HEK293T (cell line): Measurements from ENCODE around the gene TRIM41.

Experiments used
- BHLHE40 ChIP-seq: fragments of 450-650 bp; IDR thresholded peaks from 2 replicates; pipeline ENCODE4 v1.6.1; 2016; ENCODE audit warnings: mild to moderate bottlenecking, moderate library complexity, borderline replicate concordance
- FOXA1 ChIP-seq: fragments of 450-650 bp; IDR thresholded peaks from 2 replicates; pipeline ENCODE4 v1.6.1; 2016; ENCODE audit warnings: mild to moderate bottlenecking
- FOXK2 ChIP-seq: fragments of 450-650 bp; IDR thresholded peaks from 2 replicates; pipeline ENCODE4 v1.6.1; 2016; ENCODE audit warnings: mild to moderate bottlenecking
- FOXM1 ChIP-seq: fragments of 450-650 bp; IDR thresholded peaks from 2 replicates; pipeline ENCODE4 v1.6.1; 2017; ENCODE audit warnings: mild to moderate bottlenecking, borderline replicate concordance
- HDGF ChIP-seq: fragments of 450-650 bp; IDR thresholded peaks from 2 replicates; pipeline ENCODE4 v1.6.1; 2017; ENCODE audit warnings: antibody characterized with exemption, borderline replicate concordance
- L3MBTL2 ChIP-seq: fragments of 450-650 bp; conservative IDR thresholded peaks from 2 replicates; pipeline ENCODE4 v1.6.1; 2016; ENCODE audit warnings: mild to moderate bottlenecking
- LEF1 ChIP-seq: fragments of 450-650 bp; IDR thresholded peaks from 2 replicates; pipeline ENCODE4 v1.6.1; 2017; ENCODE audit warnings: mild to moderate bottlenecking, borderline replicate concordance
- NFRKB ChIP-seq: fragments of 450-650 bp; IDR thresholded peaks from 2 replicates; pipeline ENCODE4 v1.6.1; 2016; ENCODE audit warnings: mild to moderate bottlenecking, moderate library complexity
- PKNOX1 ChIP-seq: fragments of 450-650 bp; IDR thresholded peaks from 2 replicates; pipeline ENCODE4 v1.6.1; 2016
- SP1 ChIP-seq: fragments of 450-650 bp; IDR thresholded peaks from 2 replicates; pipeline ENCODE4 v1.6.1; 2017
- SUZ12 ChIP-seq: fragments of 450-650 bp; IDR thresholded peaks from 2 replicates; pipeline ENCODE4 v1.6.1; 2016; ENCODE audit warnings: mild to moderate bottlenecking
- TARDBP ChIP-seq: fragments of 450-650 bp; IDR thresholded peaks from 2 replicates; pipeline ENCODE4 v1.6.1; 2016
- ZNF384 ChIP-seq: fragments of 450-650 bp; IDR thresholded peaks from 2 replicates; pipeline ENCODE4 v1.6.1; 2016

- TF ChIP-seq BHLHE40 (no peak), FOXK2 (no peak), FOXA1 (no peak), SP1 (no peak), LEF1 (no peak), L3MBTL2 (no peak), SUZ12 (no peak), FOXM1 (no peak), ZNF384 (no peak), NFRKB (no peak), HDGF (no peak), TARDBP (no peak), PKNOX1 (no peak)
These were observed 6.9 kb downstream of the TRIM41 start for GRCh38 chr5:181229996-181230395.
